Suppressor macrophage treated with lipopolysaccharide for 4 hours (primary cell): ENCODE data around the gene ARHGAP40.

ENCODE experiments used
- DNase-seq: peaks from one replicate; pipeline ENCODE4 v3.0.0-alpha.2; 2020

Gene ARHGAP40

GRCh38 chr20:38601216-38602184 lies at the start of gene ARHGAP40:
Gene ARHGAP40, plus strand, starts transcription at chr20:38601809.
- peak; percentile 24 for DNase-seq

DNA sequence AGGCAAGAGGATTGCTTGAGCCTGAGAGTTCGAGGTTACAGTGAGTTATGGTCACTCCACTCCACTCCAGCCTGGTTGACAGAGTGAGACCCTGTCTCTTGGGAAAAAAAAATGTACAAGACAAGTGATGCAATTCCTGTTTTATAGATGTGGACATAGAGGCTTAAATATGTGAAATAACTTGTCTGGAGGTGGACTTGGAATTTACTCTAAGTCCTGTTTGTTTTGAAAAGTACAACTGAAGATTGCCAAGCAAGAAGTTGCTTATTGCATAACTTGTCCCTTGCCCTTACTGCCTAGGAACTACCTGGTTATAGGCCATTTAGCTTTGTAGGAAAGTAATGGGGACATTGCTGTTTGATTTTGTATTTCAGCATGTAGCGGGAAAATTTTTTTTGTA lies 46.6 kb upstream of the ARHGAP40 start:
- DNase-seq = no peak

DNA sequence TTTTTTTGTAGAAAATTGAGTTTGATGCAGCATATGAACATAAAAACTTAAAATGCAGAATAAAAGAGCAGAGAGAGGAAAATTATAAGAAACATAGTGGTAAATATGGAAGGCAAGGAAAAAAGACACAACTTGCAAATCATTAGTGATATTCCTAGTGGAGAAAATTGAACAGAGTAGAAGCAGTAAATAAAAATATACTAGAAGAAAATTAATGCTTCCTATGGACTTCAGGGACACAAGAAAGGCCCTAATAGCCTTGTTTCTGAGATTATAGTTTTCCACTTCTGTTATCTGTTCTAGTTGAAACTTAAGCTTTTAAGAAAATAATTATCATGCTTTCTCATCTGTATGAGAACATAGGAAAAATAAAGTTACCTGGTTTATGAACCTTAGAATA lies 46.2 kb upstream of the ARHGAP40 start:
- no peak for DNase-seq

GRCh38 chr20:38557174-38557573 lies 44.4 kb upstream of the ARHGAP40 start:
- no peak for DNase-seq

DNA sequence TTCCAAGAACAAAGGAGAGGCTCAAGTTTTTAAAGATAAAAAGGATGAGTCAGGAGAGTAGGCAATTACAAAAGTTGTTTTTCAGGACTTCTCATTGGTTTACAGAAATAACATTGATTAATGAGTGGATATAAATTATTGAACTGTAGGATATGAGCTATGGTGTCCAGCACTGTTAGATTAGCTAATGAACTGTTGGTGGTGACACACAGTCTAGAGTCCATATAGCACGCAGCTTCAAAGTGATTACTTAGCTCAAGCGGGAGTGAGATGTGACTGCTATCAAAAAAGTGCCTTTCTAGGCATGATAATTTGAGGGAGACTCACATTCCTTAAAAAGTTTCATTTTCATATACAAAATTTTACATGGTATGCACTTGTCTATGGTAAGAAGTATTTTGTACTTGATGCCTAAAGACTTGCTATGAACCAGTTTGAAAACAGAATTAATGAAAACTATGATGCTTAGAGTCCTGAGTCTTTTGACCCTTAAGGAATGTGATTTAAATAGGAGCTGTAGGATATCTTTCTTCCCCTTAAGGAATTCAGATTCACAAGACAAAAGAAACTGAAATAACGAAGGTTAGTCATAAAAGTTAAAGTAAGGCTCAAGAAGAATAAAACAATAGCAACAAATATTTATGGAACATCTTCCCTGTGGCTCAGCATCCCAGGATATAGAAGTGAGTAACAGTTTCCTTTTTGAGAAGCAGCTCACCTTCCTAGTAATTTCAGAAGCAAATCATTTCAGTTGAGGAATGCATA lies 42.8 kb upstream of the ARHGAP40 start:
- no peak for DNase-seq

GRCh38 chr20:38559764-38560163 lies 41.8 kb upstream of the ARHGAP40 start:
- DNase-seq = no peak

DNA sequence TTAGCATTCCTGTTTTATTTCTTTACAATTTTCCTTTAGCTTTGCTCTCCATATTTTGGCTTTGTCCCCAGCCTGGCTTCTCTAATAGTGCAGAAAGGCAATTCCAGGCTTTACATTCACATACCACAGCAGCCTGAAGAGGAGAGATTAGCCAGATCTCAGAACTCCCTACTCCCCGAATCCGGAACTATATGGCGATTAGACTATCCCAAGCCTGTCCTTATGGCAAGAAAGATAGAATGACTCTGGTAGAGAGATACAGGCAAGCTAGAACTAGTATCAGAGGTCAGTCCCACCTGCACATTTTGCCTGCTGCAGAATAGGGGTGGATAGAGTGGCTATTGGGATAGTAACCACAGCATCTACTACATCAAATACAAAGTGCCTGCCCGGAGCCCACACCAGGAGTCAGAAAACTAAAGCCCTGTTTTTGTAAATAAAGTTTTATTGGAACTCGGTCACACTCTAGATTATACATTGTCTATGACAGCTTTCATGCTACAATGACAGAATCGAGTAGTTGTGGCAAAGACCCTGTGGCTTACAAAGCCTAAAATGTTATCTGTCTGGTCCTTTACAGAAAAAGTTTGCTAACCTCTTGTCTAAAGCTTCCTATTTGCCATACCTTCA lies 37.7 kb upstream of the ARHGAP40 start:
- no peak for DNase-seq

DNA sequence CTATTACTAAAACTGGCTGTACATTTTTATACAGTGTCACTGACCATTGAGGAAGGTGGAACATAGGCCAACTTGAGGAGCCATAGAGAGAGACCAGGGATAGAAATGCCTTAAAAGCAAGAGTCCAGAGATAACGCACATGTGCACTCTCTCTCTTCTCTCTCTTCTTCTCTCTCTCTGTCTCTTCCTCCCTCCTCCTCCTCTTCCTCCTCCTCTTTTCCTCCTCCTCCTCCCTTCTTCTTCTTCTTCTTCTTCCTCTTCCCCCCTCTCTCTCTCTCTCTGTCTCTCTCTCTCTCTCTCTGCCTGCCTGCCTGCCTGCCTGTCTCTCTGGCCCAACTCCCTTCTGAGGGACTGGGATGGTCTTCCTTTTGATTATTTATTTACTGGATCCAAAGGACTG lies 36.9 kb upstream of the ARHGAP40 start:
- no peak for DNase-seq

GRCh38 chr20:38566036-38566598 lies 35.5 kb upstream of the ARHGAP40 start:
- DNase-seq = no peak

GRCh38 chr20:38569747-38570525 lies 31.7 kb upstream of the ARHGAP40 start:
- peak; percentile 78 for DNase-seq

GRCh38 chr20:38573413-38573812 lies 28.2 kb upstream of the ARHGAP40 start:
- DNase-seq = no peak

DNA sequence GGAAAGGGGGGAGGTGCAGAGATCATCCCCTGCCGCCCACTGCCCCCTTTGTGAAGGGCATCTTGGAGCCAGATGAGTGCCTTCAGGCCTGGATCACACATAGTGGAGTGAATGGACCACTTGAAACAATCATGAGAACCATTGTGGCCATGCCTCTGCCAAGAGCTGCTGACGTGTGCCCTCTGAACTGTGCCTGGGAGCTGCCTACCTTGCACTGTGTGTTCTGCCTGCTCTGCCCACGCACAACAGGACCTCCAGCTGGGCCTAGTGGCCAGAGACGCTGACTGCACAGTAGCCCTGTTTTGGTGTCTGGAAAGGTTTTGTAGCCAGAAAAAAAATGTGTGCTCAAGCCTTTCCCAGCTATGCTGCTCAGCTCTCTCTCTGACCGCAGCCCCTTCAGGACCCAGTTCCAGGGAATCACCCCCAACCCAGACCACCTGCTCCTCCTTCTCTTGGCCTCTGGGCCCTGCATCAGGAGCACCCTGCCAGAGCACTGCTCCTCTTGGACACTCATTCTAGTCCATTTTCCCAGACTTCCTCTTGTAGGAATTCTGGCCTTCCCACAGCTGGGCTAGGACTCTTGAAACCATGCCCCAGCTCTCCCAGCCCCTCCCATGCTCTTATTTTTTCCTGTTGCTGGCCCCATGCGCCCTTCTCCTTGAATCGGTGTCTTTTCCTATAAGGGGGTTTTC lies 22.2 kb upstream of the ARHGAP40 start:
- no peak for DNase-seq

GRCh38 chr20:38579921-38580320 lies 21.7 kb upstream of the ARHGAP40 start:
- no peak for DNase-seq

- DNase-seq = no peak
Measured at GRCh38 chr20:38581013-38581412, 20.6 kb upstream of the ARHGAP40 start, which contains the start of gene ADIG. Gene ADIG, plus strand, starts transcription at chr20:38581197. Its CDS starts 54 bp downstream, at chr20:38581251.

- DNase-seq = no peak
Measured at GRCh38 chr20:38581830-38582358, 19.7 kb upstream of the ARHGAP40 start.

DNA sequence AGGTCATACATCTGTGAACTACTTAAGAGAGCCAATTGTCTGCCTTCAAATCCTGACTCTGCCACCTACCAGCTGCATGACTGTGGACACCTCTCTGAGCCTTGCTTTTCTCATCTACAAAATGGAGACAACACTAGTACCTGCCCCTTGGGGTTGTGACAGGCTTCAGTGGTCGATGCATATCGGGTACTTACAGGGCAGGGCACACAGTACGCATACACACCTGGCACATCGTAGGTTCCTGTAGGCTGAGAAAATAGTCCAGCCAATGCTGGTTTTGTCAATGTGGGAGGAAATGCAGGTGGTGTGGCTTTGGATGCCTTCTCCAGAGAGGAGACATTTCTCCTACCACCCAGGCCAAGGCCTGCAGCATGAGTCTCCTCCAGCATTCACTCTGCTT lies 18.3 kb upstream of the ARHGAP40 start:
- DNase-seq = no peak

DNA sequence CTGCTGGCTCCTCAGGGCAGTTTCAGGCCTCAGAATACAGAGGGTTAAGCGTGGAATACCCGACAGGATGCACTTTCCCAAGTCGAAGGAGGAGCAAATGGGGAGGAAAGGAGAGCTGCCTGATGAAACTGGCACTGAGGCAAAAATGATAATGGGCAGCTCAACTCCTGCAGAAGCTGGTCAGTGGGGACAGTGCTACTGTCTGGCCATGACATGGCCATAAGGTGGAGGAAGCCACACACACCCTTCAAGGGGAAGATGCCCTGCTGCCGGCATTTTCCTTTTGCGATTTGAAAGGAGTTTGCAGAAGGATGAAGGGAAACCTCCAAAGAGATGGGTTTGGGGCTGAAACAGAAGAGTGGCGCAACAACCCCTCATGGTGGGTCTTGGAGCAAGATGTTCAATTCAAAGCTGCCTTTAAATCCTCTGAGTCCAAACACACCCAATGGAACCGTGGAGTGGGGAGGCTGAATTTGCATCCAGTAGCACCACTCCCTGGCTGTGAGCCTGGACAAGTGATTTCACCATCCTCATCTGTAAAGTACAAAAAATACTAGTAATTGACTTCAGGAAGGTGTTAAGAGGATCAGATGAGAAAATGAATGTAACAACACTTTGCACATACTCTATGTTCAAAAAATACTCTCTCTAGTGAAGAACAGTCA lies 17.4 kb upstream of the ARHGAP40 start:
- DNase-seq = no peak

- DNase-seq = no peak
Measured at GRCh38 chr20:38585404-38586180, 16.0 kb upstream of the ARHGAP40 start.

DNA sequence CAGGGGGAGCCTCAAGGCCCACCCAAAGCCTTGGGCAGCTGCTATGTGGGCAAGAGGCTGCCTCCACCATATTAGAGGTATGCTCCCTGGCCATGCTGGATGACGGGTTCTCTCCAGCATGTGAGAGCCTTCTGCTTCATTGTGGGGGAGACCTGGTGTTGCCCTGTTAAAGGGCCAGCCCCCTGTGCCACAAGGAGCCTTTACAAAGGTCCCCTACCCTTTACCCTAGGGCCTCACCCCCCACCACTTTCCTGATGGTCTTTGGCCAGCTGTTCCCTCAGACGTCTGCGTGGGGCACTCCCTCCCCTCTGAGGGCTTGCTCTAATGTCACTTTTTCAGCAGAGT lies 15.5 kb upstream of the ARHGAP40 start:
- DNase-seq = no peak

- DNase-seq = no peak
Measured at GRCh38 chr20:38588303-38588702, 13.3 kb upstream of the ARHGAP40 start.
